CD4-positive, alpha-beta memory T cell (primary cell): Measurements from ENCODE around the gene SHF. TPM values are rescaled to one million over a fixed set of nuclear protein-coding genes. Genes with fewer than 3 reads are reported as not detected.

Experiments used
- CTCF ChIA-PET: fragments of 350-600 bp; sonication (Branson Sonifier 250); formaldehyde crosslinking; loops from one replicate; lab custom pipeline; 2021; ENCODE audit warnings: inconsistent platforms; ENCODE audit not compliant: partially characterized antibody; lab: Charles Lee
- POLR2A ChIA-PET: fragments of 350-600 bp; sonication (Branson Sonifier 250); formaldehyde crosslinking; loops from one replicate; lab custom pipeline; 2021; ENCODE audit not compliant: partially characterized antibody; lab: Charles Lee
- DNase-seq, 5 donors: peaks; one replicate each; pipeline versions ENCODE4 v3.0.0 to v3.0.0-alpha.2; 2020 to 2022; ENCODE audit warnings: mixed read lengths in 1 of 5
- H3K27ac ChIP-seq: one replicate; pipeline ENCODE4 v1.7.0; 2013; ENCODE audit warnings: low read depth, low read length
- H3K27me3 ChIP-seq: 2 replicates; pipeline ENCODE4 v1.7.0; 2013; ENCODE audit warnings: mild to moderate bottlenecking, low read length, moderate library complexity; ENCODE audit not compliant: insufficient read depth
- H3K36me3 ChIP-seq: 2 replicates; pipeline ENCODE4 v1.7.0; 2013; ENCODE audit warnings: mild to moderate bottlenecking, low read length, moderate library complexity; ENCODE audit not compliant: insufficient read depth
- H3K4me1 ChIP-seq: 2 replicates; pipeline ENCODE4 v1.7.0; 2013; ENCODE audit warnings: mild to moderate bottlenecking, low read length, moderate library complexity; ENCODE audit not compliant: insufficient read depth
- H3K4me3 ChIP-seq, 2 donors: one replicate each; pipeline ENCODE4 v1.7.0; 2013; ENCODE audit warnings: low read length in 2 of 2, mild to moderate bottlenecking in 1 of 2
- H3K9me3 ChIP-seq, 2 donors: one replicate each; pipeline ENCODE4 v1.7.0; 2013; ENCODE audit warnings: low read length in 2 of 2, control low read depth in 1 of 2; ENCODE audit not compliant: control insufficient read depth in 1 of 2
- H3K27ac Mint-ChIP-seq, 7 donors: one replicate each; pipeline ENCODE4 v1.8.0; 2020 to 2021; ENCODE audit warnings: mixed read lengths in 7 of 7, mild to moderate bottlenecking in 6 of 7, inconsistent platforms in 3 of 7, moderate library complexity in 3 of 7
- H3K27me3 Mint-ChIP-seq, 2 donors: one replicate each; pipeline ENCODE4 v1.8.0; 2020 to 2021; ENCODE audit warnings: mixed read lengths in 2 of 2
- H3K36me3 Mint-ChIP-seq, 2 donors: one replicate each; pipeline ENCODE4 v1.8.0; 2020 to 2021; ENCODE audit warnings: mixed read lengths in 2 of 2, inconsistent platforms in 1 of 2, mild to moderate bottlenecking in 1 of 2
- H3K4me1 Mint-ChIP-seq, 4 donors: one replicate each; pipeline ENCODE4 v1.8.0; 2020 to 2021; ENCODE audit warnings: mixed read lengths in 4 of 4, mild to moderate bottlenecking in 1 of 4
- H3K4me3 Mint-ChIP-seq, 8 donors: one replicate each; pipeline ENCODE4 v1.8.0; 2020 to 2021; ENCODE audit warnings: mixed read lengths in 8 of 8, mild to moderate bottlenecking in 7 of 8, moderate library complexity in 6 of 8, inconsistent platforms in 3 of 8
- H3K9me3 Mint-ChIP-seq, 8 donors: one replicate each; pipeline ENCODE4 v1.8.0; 2020 to 2021; ENCODE audit warnings: mixed read lengths in 8 of 8, mild to moderate bottlenecking in 5 of 8, inconsistent platforms in 3 of 8, moderate library complexity in 1 of 8
- intact Hi-C: fragments of 100-400 bp; cut with micrococcal nuclease; formaldehyde crosslinking; loops from one replicate; pipeline ENCODE4 v1.15.1; 2023
- polyA plus RNA-seq, 2 donors: library from polyadenylated mRNA; unstranded; fragments of 300-500 nt; fragmentation: Illumina TruSeq; gene quantifications; one replicate each; pipeline ENCODE4 v1.2.3, GENCODE V29; 2021
- total RNA-seq, 2 experiments: library from RNA; stranded (reverse); gene quantifications; one replicate each; pipeline ENCODE4 v1.2.3, GENCODE V29; 2021

The SHF gene
- total and polyA plus RNA-seq, 4 experiments from 2014 or later = 0.66 to 6.7 (median 3.5) TPM

- Histone ChIP-seq H3K4me3 (no peak overlapping the region), H3K9me3 (no peaks in the 10 kb centered on the region), H3K36me3 (no peaks in the 10 kb centered on the region), H3K27me3 (no peaks in the 10 kb centered on the region), H3K27ac (no peak overlapping the region), H3K4me1 (peaks cover 14% of the 10 kb centered on the region)
- peaks cover 0 to 14% of the 10 kb centered on the region in 2 donors for H3K36me3 Mint-ChIP-seq
- H3K9me3 Mint-ChIP-seq = peaks cover 0 to 8% (median 0%) of the 10 kb centered on the region in 8 donors
- H3K27me3 Mint-ChIP-seq = peaks cover 7 to 18% of the 10 kb centered on the region in 2 donors
- no peak overlapping the region for H3K4me3 Mint-ChIP-seq
- peaks cover 0 to 22% (median 12%) of the 10 kb centered on the region in 4 donors for H3K4me1 Mint-ChIP-seq
- CTCF ChIA-PET = interaction anchor here (0.9 to 4.1 kb wide), 7 partner anchors 17 to 198 kb away, joined by 3 to 35 read pairs (median 5); partner anchors contain the start of gene SHF
- intact Hi-C loops = no loop called here
- peak overlapping the region in 2 of 7 donors; percentile 32 to 46 for H3K27ac Mint-ChIP-seq
- POLR2A ChIA-PET = interaction anchor here (6.7 to 7.0 kb wide), 2 partner anchors 19 to 198 kb away, joined by 73 to 201 read pairs; partner anchors contain the start of gene SHF
- no peak for DNase-seq
Observed at GRCh38 chr15:45203182-45203581, 15.4 kb upstream of the SHF start.

GRCh38 chr15:45201869-45202268, 14.1 kb upstream of the SHF start:
- intact Hi-C loops = loop anchor here (2.0 kb wide), 2 partner anchors 433 to 913 kb away; partner anchors contain the start of genes GOLM2 and SQOR
- no peaks in the 10 kb centered on the region for H3K36me3 ChIP-seq
- no peaks in the 10 kb centered on the region for H3K27me3 ChIP-seq
- peaks cover 0 to 8% (median 0%) of the 10 kb centered on the region in 8 donors for H3K9me3 Mint-ChIP-seq
- no peak for DNase-seq
- peaks cover 0 to 14% of the 10 kb centered on the region in 2 donors for H3K36me3 Mint-ChIP-seq
- no peaks in the 10 kb centered on the region for H3K9me3 ChIP-seq
- H3K4me1 Mint-ChIP-seq = peaks cover 0 to 27% (median 12%) of the 10 kb centered on the region in 4 donors
- ChIA-PET POLR2A (interaction anchor here (1.2 to 7.0 kb wide), 6 partner anchors 18 to 491 kb away, joined by 3 to 201 read pairs (median 56); partner anchors contain the start of genes B2M, PATL2 and SHF), CTCF (interaction anchor here (1.1 to 2.2 kb wide), 3 partner anchors 11 to 37 kb away, joined by 4 to 5 read pairs (median 4); no protein-coding TSS in a partner anchor)
- H3K4me3 ChIP-seq = no peak overlapping the region
- no peak overlapping the region for H3K27ac ChIP-seq
- peaks cover 18% of the 10 kb centered on the region for H3K4me1 ChIP-seq
- H3K27ac Mint-ChIP-seq = no peak overlapping the region
- H3K27me3 Mint-ChIP-seq = peaks cover 4 to 16% of the 10 kb centered on the region in 2 donors
- H3K4me3 Mint-ChIP-seq = no peak overlapping the region

- Histone ChIP-seq H3K4me1 (peaks cover 18% of the 10 kb centered on the region), H3K36me3 (no peaks in the 10 kb centered on the region), H3K27ac (peak overlapping the region; percentile 86), H3K9me3 (no peaks in the 10 kb centered on the region), H3K4me3 (peak overlapping the region; percentile 72 to 100), H3K27me3 (no peaks in the 10 kb centered on the region)
- no peak overlapping the region for H3K4me3 Mint-ChIP-seq
- peaks cover 0 to 8% (median 0%) of the 10 kb centered on the region in 8 donors for H3K9me3 Mint-ChIP-seq
- H3K27ac Mint-ChIP-seq = no peak overlapping the region
- ChIA-PET CTCF (interaction anchor here (0.8 to 2.6 kb wide), 8 partner anchors 11 to 229 kb away, joined by 3 to 19 read pairs (median 4); a partner anchor contains a TSS), POLR2A (interaction anchor here (0.5 to 7.0 kb wide), 16 partner anchors 16 to 537 kb away, joined by 3 to 201 read pairs (median 6); partner anchors contain the start of genes B2M, BLOC1S6, PATL2 and SHF)
- peaks cover 0 to 27% (median 12%) of the 10 kb centered on the region in 4 donors for H3K4me1 Mint-ChIP-seq
- peak in 1 of 5 donors; percentile 49 for DNase-seq
- intact Hi-C loops = loop anchor here (2.0 kb wide), 2 partner anchors 433 to 913 kb away; partner anchors contain the start of genes GOLM2 and SQOR
- peaks cover under 1 to 12% of the 10 kb centered on the region in 2 donors for H3K27me3 Mint-ChIP-seq
- peaks cover 0 to 14% of the 10 kb centered on the region in 2 donors for H3K36me3 Mint-ChIP-seq
Observed at GRCh38 chr15:45201557-45201859, 13.7 kb upstream of the SHF start.

- ChIA-PET POLR2A (interaction anchor here (0.5 to 7.0 kb wide), 20 partner anchors 17 to 664 kb away, joined by 3 to 201 read pairs (median 5); partner anchors contain the start of genes B2M, BLOC1S6, EIF3J and PATL2), CTCF (interaction anchor here (0.8 to 2.6 kb wide), 13 partner anchors 10 to 230 kb away, joined by 3 to 19 read pairs (median 4); a partner anchor contains a TSS)
- Histone ChIP-seq H3K27me3 (no peaks in the 10 kb centered on the region), H3K36me3 (no peaks in the 10 kb centered on the region), H3K9me3 (no peaks in the 10 kb centered on the region), H3K27ac (peak overlapping the region; percentile 86), H3K4me1 (peaks cover 18% of the 10 kb centered on the region), H3K4me3 (peak overlapping the region; percentile 72 to 100)
- H3K4me3 Mint-ChIP-seq = no peak overlapping the region
- H3K27ac Mint-ChIP-seq = no peak overlapping the region
- peaks cover 0 to 14% of the 10 kb centered on the region in 2 donors for H3K36me3 Mint-ChIP-seq
- peaks cover 0 to 8% (median 0%) of the 10 kb centered on the region in 8 donors for H3K9me3 Mint-ChIP-seq
- intact Hi-C loops = loop anchor here (1.0 to 2.0 kb wide), 6 partner anchors 78 to 912 kb away; partner anchors contain the start of genes BLOC1S6, GOLM2 and SQOR
- DNase-seq = peak; percentile 71 to 76 (median 75)
- peaks cover 0 to 11% of the 10 kb centered on the region in 2 donors for H3K27me3 Mint-ChIP-seq
- peaks cover 0 to 27% (median 12%) of the 10 kb centered on the region in 4 donors for H3K4me1 Mint-ChIP-seq
Observed at GRCh38 chr15:45200799-45201556, 13.2 kb upstream of the SHF start.

- ChIA-PET POLR2A (interaction anchor here (0.5 to 7.0 kb wide), 22 partner anchors 9 to 912 kb away, joined by 3 to 201 read pairs (median 5); partner anchors contain the start of genes B2M, BLOC1S6, EIF3J and GOLM2), CTCF (interaction anchor here (0.9 to 2.6 kb wide), 13 partner anchors 10 to 202 kb away, joined by 3 to 19 read pairs (median 4); no protein-coding TSS in a partner anchor)
- Histone ChIP-seq H3K4me3 (peak overlapping the region; percentile 72 to 100), H3K36me3 (no peaks in the 10 kb centered on the region), H3K9me3 (no peaks in the 10 kb centered on the region), H3K27me3 (no peaks in the 10 kb centered on the region), H3K27ac (peak overlapping the region; percentile 86), H3K4me1 (peaks cover 18% of the 10 kb centered on the region)
- Mint-ChIP-seq H3K27ac (no peak overlapping the region), H3K9me3 (peaks cover 0 to 8% (median 0%) of the 10 kb centered on the region in 8 donors), H3K36me3 (peaks cover 0 to 14% of the 10 kb centered on the region in 2 donors), H3K4me3 (no peak overlapping the region), H3K27me3 (peaks cover 0 to 11% of the 10 kb centered on the region in 2 donors), H3K4me1 (peaks cover 0 to 23% (median 12%) of the 10 kb centered on the region in 4 donors)
- intact Hi-C loops = loop anchor here (1.0 to 2.0 kb wide), 6 partner anchors 79 to 911 kb away; partner anchors contain the start of genes BLOC1S6, GOLM2 and SQOR
- DNase-seq = peak; percentile 97 to 98 (median 98)
Observed at GRCh38 chr15:45200001-45200798, 12.4 kb upstream of the SHF start.

- peaks cover 0 to 14% of the 10 kb centered on the region in 2 donors for H3K36me3 Mint-ChIP-seq
- CTCF ChIA-PET = interaction anchor here (1.1 to 2.6 kb wide), 8 partner anchors 9 to 203 kb away, joined by 3 to 19 read pairs (median 6); no protein-coding TSS in a partner anchor
- POLR2A ChIA-PET = interaction anchor here (0.7 to 7.0 kb wide), 11 partner anchors 10 to 911 kb away, joined by 3 to 201 read pairs (median 7); partner anchors contain the start of genes EIF3J, GOLM2, SHF and SQOR
Observed at GRCh38 chr15:45199136-45199810, 11.5 kb upstream of the SHF start.

More at GRCh38 chr15:45199136-45199810, 11.5 kb upstream of the SHF start:
- Histone ChIP-seq H3K36me3 (no peaks in the 10 kb centered on the region), H3K27ac (peak overlapping the region; percentile 86), H3K4me1 (peaks cover 18% of the 10 kb centered on the region), H3K27me3 (no peaks in the 10 kb centered on the region), H3K9me3 (no peaks in the 10 kb centered on the region), H3K4me3 (peak overlapping the region; percentile 72 to 97)
- Mint-ChIP-seq H3K27ac (no peak overlapping the region), H3K4me1 (peaks cover 0 to 19% (median 10%) of the 10 kb centered on the region in 4 donors), H3K4me3 (no peak overlapping the region), H3K27me3 (peaks cover 0 to 9% of the 10 kb centered on the region in 2 donors), H3K9me3 (peaks cover 0 to 8% (median 0%) of the 10 kb centered on the region in 8 donors)
- peak; percentile 44 to 64 (median 50) for DNase-seq
- intact Hi-C loops = loop anchor here (2.0 kb wide), 1 partner anchor 662 kb away; the partner anchor contains the start of gene EIF3J
